GM21526 (cell line): ENCODE data around the gene MTG1.
A peak's percentile ranks its signal among the peaks of the same experiment; 100 is the strongest.
"Not testable (repeated sequence)": the region's sequence is repeated elsewhere in the genome, so short reads cannot be mapped to it uniquely, and the experiment has no call there.

Source experiments
- ATAC-seq: cut with Tn5 transposase; IDR thresholded peaks from one replicate; pipeline ENCODE4 v1.9.1; 2021; ENCODE audit warnings: moderate library complexity; ENCODE audit not compliant: unreplicated experiment, low FRiP score

MTG1 gene

DNA sequence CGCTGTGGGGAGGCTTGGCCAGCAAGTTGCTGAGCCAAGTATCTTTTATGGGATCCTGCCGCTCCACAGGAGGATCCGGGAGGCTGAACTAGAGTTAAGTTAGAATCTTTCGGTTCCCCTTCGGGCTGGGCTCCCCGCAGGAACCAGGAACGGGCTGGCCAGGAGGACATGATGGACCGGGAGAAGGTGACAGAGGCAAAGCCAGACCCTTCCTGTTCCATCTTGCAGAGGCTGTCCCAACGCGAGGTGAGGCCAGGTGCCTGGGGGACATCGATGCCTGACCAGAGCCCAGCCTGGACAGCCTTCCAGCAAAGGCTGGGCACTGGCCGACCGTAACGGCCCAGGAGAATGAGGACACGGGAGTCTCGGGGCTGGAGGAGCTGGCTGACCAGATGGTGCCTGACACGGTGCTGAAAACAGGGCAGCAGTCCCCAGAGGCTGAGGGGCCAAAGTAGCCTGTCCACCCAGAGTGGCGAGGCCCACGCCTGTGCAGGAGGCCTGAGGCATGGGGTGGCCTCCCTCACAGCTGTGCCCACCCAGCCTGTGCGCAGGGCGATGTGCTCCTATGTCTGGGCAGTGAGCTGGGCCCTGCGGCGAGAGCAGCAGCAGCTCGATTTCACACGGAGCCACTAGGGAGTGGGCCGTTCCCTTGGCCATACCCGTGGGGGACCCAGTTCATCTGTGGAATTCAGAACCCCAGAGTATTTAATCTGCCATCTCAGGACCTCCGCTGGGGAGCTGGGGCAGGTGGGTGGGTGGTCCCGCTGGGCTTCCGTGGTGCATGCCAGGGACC lies 16.7 kb upstream of the MTG1 start:
- no peak for ATAC-seq

DNA sequence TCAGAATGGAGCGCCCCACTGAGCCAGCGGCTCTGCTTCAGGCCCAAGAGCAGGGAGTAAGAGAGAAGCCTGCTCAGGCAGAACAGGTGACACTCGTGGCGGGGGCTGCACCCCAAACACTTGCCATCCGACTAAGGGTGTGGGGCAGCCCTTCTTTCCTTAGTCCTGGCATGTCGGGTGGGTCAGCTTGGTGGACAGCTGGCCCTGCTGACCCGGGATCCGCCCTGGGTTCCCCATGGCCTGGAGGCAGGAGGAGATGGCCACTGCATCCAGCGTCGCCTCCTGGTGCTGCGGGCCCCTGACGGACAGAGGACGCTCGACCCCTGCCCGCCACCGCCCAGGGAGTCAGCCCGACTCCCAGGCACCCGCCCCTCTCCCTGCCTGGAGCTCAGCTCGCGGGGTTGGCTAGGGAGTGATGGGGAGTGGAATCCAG lies 16.1 kb upstream of the MTG1 start:
- ATAC-seq = no peak

DNA sequence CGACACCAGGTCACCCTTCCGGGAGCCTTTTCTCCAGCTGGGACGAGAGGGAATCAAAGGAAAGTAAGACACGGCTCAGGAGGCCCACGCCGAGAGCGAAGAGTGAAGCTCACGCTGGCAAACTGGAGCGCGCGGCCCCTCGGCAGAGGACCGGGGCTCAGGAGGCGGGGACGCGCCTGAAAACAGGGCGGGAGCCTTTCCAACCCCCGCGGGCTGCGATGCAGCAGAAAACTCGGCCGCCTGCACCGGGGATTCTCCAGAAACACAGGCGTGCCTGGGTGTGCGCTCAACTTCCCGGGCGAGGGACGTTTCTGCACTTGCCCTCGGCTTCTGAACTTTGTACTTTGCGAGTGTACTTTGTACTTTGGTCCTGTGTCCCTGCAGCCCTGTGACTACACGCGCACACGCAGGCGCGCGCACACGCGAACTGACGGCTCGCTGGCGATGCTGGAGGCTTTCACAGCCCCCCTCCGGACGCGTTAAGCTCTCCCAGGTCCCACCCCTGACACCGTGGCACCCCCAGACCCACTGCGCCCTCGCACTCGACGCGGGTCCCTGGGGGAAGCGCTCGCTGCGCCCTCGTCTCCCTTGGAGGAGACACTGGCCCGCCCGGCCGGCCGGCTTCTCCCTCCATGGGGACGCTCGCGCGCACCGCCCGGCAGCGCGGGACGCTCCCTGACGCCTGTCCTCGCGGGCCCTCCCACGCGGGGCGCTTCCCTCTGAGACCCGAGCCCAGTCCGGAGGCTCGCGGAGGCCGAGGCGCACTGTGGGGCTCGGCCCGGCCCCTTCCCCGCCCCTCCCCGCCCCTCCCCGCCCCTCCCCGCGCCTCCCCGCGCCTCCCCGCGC lies 15.5 kb upstream of the MTG1 start:
- ATAC-seq = peak; percentile 35

DNA sequence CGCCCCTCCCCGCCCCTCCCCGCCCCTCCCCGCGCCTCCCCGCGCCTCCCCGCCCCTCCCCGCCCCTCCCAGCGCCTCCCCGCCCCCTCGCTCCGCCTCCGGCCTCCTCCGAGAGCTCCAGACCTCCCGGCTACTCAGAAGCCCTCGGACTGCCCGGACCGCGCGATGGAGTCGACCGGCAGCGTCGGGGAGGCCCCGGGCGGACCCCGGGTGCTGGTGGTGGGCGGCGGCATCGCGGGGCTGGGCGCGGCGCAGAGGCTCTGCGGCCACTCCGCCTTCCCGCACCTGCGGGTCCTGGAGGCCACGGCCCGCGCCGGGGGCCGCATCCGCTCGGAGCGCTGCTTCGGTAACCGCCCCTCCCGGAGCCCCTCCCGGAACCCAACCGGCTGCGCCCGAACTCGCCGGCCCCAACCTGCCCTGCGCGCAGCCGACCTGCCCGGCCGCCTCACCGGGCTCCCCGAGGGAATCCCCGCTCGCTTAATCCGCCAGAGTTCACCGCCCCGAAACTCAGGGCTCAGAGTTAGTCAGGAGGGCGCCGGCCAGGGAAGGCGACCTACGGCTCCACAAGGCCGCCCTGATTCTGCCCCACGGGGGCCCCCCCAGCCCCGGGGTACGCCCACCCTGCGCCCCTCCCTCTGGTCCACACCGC lies 14.7 kb upstream of the MTG1 start, which contains the start of gene PAOX:
Gene PAOX, plus strand, starts transcription at position 111 of the 649 bp plus-strand sequence. Its CDS starts 55 bp downstream, at position 166.
- ATAC-seq = peak; percentile 43

DNA sequence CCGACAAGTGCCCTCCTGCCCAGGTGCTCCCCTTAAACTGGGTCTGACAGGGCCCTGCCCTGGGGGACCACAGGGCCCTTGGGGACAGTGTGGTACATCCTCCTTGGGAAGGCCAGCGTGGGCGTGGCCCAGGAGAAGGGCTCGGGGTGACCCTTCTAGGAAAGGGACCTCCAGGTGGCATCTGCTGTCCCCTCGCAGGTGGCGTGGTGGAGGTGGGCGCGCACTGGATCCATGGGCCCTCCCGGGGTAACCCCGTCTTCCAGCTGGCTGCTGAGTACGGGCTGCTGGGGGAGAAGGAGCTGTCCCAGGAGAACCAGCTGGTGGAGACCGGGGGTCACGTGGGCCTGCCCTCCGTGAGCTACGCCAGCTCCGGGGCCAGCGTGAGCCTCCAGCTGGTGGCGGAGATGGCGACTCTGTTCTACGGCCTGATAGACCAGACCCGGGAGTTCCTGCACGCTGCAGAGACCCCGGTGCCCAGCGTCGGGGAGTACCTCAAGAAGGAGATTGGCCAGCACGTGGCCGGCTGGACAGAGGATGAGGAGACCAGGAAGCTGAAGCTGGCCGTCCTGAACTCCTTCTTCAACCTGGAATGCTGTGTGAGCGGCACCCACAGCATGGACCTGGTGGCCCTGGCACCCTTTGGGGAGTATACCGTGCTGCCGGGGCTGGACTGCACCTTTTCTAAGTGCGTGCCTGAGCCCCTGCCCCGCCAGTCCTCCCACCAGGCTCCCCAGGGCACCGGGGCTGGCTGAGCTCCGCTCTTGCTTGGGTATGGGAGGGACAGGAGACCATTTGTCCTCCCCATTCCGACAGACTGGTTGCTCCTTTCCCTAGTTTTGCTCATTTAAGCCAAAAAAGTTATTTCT lies 13.9 kb upstream of the MTG1 start:
- ATAC-seq = peak; percentile 9

DNA sequence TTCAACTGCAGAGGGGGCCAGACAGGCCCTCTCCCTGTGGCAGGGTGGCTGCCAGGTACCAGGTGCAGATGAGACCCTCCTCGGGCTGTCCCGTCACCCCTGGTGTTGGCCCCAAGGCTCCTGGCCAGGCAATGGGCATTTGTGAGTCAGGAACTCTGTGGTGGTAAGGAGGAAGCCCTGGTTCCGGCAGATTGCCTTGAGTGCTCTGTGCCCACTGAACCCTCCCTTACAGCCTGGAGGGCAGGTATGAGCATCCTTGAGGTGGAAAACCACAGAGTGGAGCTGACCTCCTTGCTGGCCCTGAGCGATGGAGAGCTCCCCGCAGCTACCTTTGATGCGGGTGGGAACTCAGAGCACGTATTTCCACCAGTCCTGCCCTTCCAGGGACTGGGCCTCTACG lies 12.9 kb upstream of the MTG1 start:
- no peak for ATAC-seq

DNA sequence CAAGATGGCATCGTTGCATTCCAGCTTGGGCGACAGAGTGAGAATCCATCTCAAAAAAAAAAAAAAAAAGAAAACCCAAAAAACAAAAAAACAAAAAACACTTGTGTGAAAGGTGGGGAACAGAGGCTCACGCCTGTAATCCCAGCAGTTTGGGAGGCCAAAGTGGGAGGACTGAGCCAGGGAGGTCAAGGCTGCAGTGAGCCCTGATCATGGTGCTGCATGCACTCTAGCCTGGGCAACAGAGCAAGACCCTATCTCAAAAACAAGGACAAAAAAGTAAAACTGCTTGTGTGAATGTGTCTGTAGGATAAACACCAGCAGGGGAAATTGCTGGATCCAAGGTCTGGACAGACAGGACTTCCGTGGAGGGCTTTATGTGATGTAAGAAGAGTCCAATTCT lies 10.4 kb upstream of the MTG1 start:
- ATAC-seq = no peak

DNA sequence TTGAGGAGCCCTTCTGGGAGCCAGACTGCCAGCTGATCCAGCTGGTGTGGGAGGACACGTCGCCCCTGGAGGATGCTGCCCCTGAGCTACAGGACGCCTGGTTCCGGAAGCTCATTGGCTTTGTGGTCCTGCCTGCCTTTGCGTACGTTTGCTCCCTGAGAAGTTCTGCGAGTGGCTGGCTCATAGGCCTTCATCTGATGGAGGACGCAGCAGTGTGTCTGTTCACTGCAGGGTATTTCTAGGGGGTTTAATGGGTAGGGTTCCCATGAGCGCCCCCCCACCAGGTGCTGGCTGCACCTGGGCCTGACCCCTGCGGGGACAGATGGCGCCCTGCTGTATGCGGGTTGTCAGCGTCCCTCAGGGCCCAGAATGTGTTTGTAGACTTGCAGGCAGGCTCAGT lies 9.9 kb upstream of the MTG1 start:
- no peak for ATAC-seq

DNA sequence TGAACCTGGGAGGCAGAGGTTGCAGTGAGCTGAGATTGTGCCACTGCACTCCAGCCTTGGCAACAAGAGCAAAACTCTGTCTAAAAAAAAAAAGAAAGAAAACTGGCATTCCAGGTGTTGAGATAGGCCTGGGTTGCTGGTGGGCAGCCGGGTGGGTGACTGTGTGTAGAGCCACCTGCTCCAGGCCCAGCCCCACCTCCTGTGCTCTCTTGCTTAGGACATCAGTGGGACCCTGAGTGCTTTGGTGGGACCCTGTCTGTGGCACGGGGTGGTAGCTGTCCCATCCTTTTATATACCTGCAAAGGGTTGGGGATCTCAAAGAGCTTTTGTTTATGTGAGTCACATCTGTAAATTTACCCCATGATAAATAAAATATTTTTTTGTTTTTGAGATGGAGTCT lies 8.7 kb upstream of the MTG1 start:
- ATAC-seq = no peak

DNA sequence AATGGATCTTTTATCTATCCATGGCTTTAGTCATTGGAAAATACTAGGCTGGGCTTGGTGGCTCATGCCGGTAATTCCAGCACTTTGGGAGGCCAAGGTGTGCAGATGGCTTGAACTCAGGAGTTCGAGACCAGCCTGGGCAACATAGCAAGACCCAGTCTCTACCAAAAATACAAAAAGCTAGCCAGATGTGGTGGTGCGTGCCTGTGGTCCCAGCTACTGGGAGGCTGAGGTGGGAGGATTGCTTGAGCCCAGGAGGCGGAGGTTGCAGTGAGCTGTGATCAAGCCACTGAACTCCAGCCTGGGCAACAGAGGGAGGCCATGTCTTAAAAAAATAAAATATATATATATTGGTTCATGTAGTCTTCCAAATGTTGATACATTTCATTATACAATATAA lies 7.0 kb upstream of the MTG1 start:
- ATAC-seq = not testable (repeated sequence)

DNA sequence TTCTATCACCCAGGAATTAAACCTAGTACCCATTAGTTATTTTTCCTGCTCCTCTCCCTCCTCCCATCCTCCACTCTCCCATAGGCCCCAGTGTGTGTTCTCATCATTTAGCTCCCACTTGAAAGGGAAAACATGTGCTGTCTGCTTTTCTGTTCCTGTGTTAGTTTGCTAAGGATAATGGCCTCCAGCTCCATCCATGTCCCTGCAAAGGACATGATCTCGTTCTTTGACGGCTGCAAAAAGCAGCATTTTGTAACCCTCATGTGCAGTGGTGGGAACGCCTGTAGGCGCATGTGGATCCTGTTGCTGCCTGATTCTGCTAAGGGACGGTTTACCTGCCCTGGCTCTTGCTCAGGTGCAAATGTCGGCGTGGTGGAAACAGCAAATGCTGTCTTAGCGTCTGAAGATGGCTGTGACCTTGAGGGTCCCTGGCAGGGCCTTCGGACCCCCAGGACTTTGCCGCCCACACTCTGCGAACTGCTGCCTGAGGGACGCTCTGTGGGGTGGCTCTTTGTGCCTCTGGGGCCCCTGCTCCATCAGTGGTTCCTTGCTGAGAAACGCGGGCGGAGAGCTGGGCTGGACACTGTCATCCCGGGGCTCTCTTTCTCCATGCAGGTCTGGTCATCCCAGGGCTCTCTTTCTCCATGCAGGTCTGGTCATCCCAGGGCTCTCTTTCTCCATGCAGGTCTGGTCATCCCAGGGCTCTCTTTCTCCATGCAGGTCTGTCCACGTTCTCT lies 5.6 kb upstream of the MTG1 start:
- no peak for ATAC-seq

DNA sequence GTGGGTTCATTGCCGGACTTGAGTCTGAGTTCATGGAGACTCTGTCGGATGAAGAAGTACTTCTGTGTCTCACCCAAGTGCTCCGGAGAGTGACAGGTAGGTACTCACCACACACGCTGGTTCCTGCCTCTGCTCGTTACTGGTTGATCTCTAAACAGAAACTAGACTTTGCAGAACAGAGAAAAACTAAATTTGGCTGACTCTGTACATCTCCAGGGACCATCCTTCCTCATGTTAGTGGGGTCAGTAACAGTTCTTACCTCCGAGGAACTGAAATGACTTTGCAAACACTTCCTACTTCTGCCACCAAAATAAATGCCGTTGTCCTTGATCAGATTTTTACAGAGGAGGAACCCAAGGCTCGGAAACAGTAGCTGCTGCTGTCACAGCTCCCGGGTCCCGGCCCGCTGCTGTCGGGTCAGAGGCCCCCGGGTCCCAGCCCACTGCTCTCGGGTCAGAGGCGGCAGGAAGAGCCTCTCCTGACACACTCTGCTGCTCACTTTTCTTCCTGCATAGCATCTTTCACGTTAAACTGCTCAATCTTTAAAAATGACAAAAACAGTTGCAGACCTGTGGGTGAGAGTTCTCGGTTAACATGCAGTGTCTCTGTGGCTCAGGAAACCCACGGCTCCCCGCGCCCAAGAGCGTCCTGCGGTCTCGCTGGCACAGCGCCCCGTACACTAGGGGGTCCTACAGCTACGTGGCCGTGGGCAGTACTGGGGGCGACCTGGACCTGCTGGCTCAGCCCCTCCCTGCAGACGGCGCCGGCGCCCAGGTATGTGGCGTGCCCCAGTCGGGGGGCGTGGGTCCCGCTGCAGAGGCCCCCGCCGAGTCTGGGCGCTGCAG lies 4.8 kb upstream of the MTG1 start:
- ATAC-seq = peak; percentile 79

DNA sequence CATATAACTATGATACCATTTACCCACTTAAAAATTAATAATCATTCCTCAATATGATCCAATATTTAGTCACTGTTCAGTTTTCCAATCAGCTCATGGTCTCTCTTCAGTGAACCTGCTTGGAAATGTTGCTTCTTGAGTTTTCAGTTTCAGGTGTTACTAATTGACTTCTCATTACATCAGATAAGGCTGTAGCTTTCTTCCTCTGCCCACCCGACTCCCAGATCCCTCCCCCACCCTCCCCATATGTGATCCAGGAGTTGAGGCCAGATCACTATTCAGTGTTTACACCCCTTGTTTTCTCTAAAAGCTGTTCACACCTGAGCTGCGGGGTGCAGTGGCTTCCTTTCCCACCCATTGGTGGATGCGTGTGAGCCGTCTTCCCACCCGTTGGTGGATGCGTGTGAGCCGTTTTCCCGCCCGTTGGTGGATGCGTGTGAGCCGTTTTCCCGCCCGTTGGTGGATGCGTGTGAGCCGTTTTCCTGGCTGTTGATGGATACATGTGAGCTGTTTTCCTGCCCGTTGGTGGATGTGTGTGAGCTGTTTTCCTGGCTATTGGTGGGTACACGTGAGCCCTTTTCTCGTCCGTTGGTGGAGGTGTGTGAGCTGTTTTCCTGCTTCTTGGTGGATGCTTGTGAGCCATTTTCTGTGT lies 3.2 kb upstream of the MTG1 start:
- no peak for ATAC-seq

DNA sequence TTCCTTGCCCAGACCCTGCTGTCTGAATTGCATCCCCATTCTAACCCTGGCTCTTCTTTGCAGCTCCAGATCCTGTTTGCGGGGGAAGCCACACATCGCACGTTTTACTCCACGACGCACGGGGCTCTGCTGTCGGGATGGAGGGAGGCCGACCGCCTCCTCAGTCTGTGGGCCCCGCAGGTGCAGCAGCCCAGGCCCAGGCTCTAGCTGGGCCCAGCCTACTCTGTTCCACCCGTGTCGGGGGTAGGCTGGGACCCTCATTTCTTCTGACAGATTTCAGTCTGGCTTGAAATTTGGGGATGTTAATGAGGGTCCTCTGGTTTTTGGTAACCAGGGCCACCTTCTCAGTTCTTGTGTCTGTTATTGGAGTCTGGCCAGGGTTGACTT lies 2.7 kb upstream of the MTG1 start:
- ATAC-seq = no peak

DNA sequence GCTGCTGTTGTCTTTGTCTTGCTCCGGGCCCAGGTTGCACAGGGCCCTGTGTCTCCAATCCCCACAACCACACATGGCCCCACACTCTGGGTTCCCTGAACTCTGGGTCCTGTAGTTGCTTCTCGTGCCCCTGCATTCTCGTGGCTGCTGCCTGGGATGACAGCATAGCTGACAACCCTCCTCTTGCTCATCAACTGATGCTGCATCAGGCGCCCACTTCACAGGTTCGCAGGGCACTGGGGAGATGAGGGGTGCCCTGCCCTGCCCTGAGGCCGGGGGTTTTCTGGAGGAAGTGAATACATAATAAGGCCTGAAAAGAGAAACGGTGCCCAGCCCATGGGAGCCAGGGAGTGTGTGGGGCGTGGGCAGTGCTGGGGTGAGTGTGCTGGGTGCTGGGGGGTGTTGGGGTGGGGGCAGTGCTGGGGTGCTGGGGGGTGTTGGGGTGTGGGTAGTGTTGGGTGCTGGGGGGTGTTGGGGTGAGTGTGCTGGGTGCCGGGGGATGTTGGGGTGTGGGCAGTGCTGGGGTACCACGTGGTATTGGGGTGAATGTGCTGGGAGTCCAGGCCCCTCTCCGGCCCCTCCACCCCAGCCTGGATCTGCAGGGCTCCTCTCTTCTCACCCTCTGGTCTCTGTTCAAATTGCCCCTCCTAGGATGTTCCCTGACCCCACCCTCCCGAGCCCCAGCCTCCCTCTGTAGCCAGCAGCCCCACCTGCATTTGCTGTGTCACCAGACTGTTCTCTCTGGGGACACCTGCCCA lies 2.0 kb upstream of the MTG1 start:
- ATAC-seq = no peak

DNA sequence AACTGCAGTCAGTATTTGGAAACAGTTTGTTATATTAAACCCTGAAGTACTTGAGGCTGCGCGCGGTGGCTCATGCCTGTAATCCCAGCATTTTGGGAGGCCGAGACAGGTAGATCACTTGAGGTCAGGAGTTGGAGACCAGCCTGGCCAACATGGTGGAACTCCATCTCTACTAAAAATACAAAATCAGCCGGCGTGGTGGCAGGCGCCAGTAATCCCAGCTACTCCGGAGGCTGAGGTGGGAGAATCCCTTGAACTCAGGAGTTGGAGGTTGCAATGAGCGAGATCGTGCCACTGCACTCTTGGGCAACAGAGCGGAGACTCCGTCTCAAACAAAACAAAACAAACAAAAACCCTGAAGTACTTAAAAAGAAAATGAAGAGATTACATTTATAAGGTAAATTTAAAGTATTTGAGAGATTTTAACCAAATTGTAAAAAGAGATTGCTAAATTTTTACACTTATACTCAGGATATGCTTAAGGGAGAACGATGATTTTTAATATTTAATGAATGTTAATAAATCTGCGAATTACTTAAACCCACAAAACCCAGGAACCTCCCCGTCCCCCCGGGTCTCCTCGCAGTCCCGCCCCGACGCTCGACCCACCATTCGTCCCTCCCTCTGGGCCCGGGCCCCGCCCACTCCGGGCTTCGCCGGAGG lies 425 bp upstream of the MTG1 start:
- no peak for ATAC-seq

DNA sequence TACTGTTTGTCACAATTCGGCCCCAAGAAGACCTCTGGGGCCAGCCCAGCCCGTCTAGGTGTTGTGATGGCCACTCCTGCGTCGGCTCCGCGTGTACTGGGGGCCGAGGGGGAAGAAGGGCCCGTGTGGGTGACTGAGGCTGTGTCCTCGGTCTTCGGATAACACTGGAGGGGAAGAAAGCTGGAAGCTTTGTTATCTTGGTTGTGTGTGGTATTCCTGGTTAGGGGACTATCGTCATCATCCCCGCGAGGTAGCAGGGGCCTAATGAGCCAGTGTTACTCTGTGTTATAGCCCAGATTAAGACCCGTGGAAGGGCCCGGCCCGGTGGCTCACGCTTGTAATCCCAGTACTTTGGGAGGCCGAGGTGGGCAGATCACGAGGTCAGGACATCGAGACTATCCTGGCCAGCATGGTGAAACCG lies 854 bp downstream of the MTG1 start:
- no peak for ATAC-seq
